Panc1 (cell line): ENCODE measurements around the gene LIMK1. TPM values are rescaled to one million over a fixed set of nuclear protein-coding genes. Genes with fewer than 3 reads are reported as not detected.

Experiments
- ATAC-seq: fragments of 200-7000 bp; cut with Tn5 transposase; 2 replicates; pipeline ENCODE4 v1.9.1; 2020; ENCODE audit warnings: mild to moderate bottlenecking, moderate library complexity
- BruUV-seq: library from RNA; stranded (reverse); fragments of 400-500 nt; replicated peaks from 2 replicates; lab custom pipeline; 2021; lab: Mats Ljungman, UMichigan
- CTCF ChIA-PET: fragments of 300-600 bp; sonication (Branson Sonifier 250); formaldehyde crosslinking; loops from one replicate; lab custom pipeline; 2022; ENCODE audit warnings: antibody characterized with exemption; lab: Charles Lee
- POLR2A ChIA-PET: fragments of 300-600 bp; sonication (Branson Sonifier 250); formaldehyde crosslinking; loops from one replicate; lab custom pipeline; 2022; ENCODE audit warnings: antibody characterized with exemption; lab: Charles Lee
- DNase-seq: peaks from one replicate; pipeline ENCODE4 v3.0.0-alpha.2; 2010; ENCODE audit warnings: low read depth, low spot score
- H3K27ac ChIP-seq: 2 replicates; pipeline ENCODE4 v1.5.1; 2011; ENCODE audit warnings: mild to moderate bottlenecking, low read length, inconsistent platforms
- H3K27me3 ChIP-seq: fragments of 200-500 bp; sonication (Bioruptor generic); 2 replicates; pipeline ENCODE4 v1.6.0; 2014; ENCODE audit warnings: low read length, inconsistent platforms; ENCODE audit not compliant: control insufficient read depth, insufficient read depth
- H3K36me3 ChIP-seq: fragments of 200-500 bp; sonication (Bioruptor generic); 2 replicates; pipeline ENCODE4 v1.5.1; 2014; ENCODE audit warnings: inconsistent platforms, mild to moderate bottlenecking, low read length, moderate library complexity; ENCODE audit not compliant: control insufficient read depth, insufficient read depth
- H3K4me1 ChIP-seq: 2 replicates; pipeline ENCODE4 v1.5.1; 2011; ENCODE audit warnings: inconsistent platforms, mild to moderate bottlenecking, low read length, moderate library complexity; ENCODE audit not compliant: control insufficient read depth, insufficient read depth
- H3K4me3 ChIP-seq, 2 experiments: 2 replicates each; pipeline ENCODE4 v1.5.1; 2011 to 2012; ENCODE audit warnings: low read depth in 2 of 2, low read length in 2 of 2, mild to moderate bottlenecking in 2 of 2, inconsistent platforms in 1 of 2, moderate library complexity in 1 of 2
- H3K9me3 ChIP-seq: fragments of 200-500 bp; sonication (Bioruptor generic); 2 replicates; pipeline ENCODE4 v1.5.1; 2014; ENCODE audit warnings: low read depth, mild to moderate bottlenecking, inconsistent platforms, low read length, moderate library complexity; ENCODE audit not compliant: control insufficient read depth, insufficient read depth
- CTCF ChIP-seq: fragments of 450-650 bp; IDR thresholded peaks from 2 replicates; pipeline ENCODE4 v1.5.1; 2017; ENCODE audit warnings: mild to moderate bottlenecking
- POLR2AphosphoS5 ChIP-seq: IDR thresholded peaks from 2 replicates; pipeline ENCODE4 v1.6.1; 2012; ENCODE audit warnings: mild to moderate bottlenecking, low read depth, low read length, moderate library complexity
- REST ChIP-seq, 2 experiments: IDR thresholded peaks; 2 replicates each; pipeline ENCODE4 v1.6.1; 2011 to 2012; ENCODE audit warnings: low read depth in 2 of 2, control low read depth in 1 of 2, low read length in 1 of 2, mild to moderate bottlenecking in 1 of 2, moderate library complexity in 1 of 2; ENCODE audit not compliant: insufficient read depth in 1 of 2
- SIN3A ChIP-seq: IDR thresholded peaks from 2 replicates; pipeline ENCODE4 v1.6.1; 2012; ENCODE audit warnings: low read depth, mild to moderate bottlenecking, low read length, moderate library complexity, borderline replicate concordance; ENCODE audit not compliant: insufficient read depth
- TCF7L2 ChIP-seq: IDR thresholded peaks from 2 replicates; pipeline ENCODE4 v1.6.1; 2011; ENCODE audit warnings: mild to moderate bottlenecking, low read depth, low read length, inconsistent platforms
- in situ Hi-C: cut with HindIII; loops from 2 replicates; pipeline ENCODE4 v1.10.0; 2016; ENCODE audit warnings: low sequenced_read_pairs, low pct_unique_long_range_greater_than_20kb
- intact Hi-C: fragments of 100-400 bp; cut with micrococcal nuclease; formaldehyde crosslinking; loops from one replicate; pipeline ENCODE4 v1.10.0; 2022; ENCODE audit not compliant: unreplicated experiment
- total RNA-seq: library from RNA; stranded (reverse); gene quantifications from one replicate; pipeline ENCODE4 v1.2.1, GENCODE V29; 2021; ENCODE audit not compliant: unreplicated experiment

LIMK1 gene
- total RNA-seq, 1 experiment from 2014 or later, result 59.6 TPM

- no peaks in the 10 kb centered on the region for H3K4me1 ChIP-seq
- H3K36me3 ChIP-seq, result no peaks in the 10 kb centered on the region
- no peak for ATAC-seq
- intact Hi-C loops, result no loop called here
- ChIA-PET CTCF (no interaction called here), POLR2A (interaction anchor here (0.7 kb wide), 1 partner anchor 32 kb away, joined by 12 read pairs; no protein-coding TSS in a partner anchor)
- no peak overlapping the region for H3K27ac ChIP-seq
- H3K4me3 ChIP-seq, result no peak overlapping the region
- BruUV-seq, result no TSS peak
- DNase-seq, result no peak
- H3K9me3 ChIP-seq, result no peaks in the 10 kb centered on the region
- TF ChIP-seq CTCF (no peak), SIN3A (no peak), POLR2AphosphoS5 (no peak), TCF7L2 (no peak), REST (IDR thresholded peaks at IDR 0.05; ENCODE audit: insufficient read depth in 1 of 2, low read depth in 2 of 2, low read length in 1 of 2) (no peak)
- H3K27me3 ChIP-seq, result no peaks in the 10 kb centered on the region
- in situ Hi-C loops, result no loop called here
Observed at GRCh38 chr7:74130518-74130917, 46.9 kb downstream of the LIMK1 start.

- Histone ChIP-seq H3K9me3 (no peaks in the 10 kb centered on the region), H3K4me1 (no peaks in the 10 kb centered on the region), H3K27ac (no peak overlapping the region), H3K27me3 (no peaks in the 10 kb centered on the region), H3K36me3 (no peaks in the 10 kb centered on the region), H3K4me3 (no peak overlapping the region)
- BruUV-seq, result no TSS peak
- DNase-seq (no peak), ATAC-seq (no peak)
- intact Hi-C loops (no loop called here), in situ Hi-C loops (no loop called here)
- CTCF ChIA-PET, result no interaction called here
- POLR2A ChIA-PET, result no interaction called here
- TF ChIP-seq REST (IDR thresholded peaks at IDR 0.05; ENCODE audit: insufficient read depth in 1 of 2, low read depth in 2 of 2, low read length in 1 of 2) (no peak), CTCF (no peak), POLR2AphosphoS5 (no peak), SIN3A (no peak), TCF7L2 (no peak)
Observed at GRCh38 chr7:74134117-74134620, 50.6 kb downstream of the LIMK1 start.
